ENCODE measurements around the gene GOLT1A. TPM values are rescaled to one million over a fixed set of nuclear protein-coding genes. Genes with fewer than 3 reads are reported as not detected.

Gene GOLT1A
- total RNA-seq, 1 donor from 2014 or later, result 22.4 TPM

GRCh38 chr1:204204944-204205343 is 8.8 kb downstream of the GOLT1A start:
- H3K4me1 ChIP-seq, result no peaks in the 10 kb centered on the region
- intact Hi-C loops (cut with DNase I), result no loop called here
- H3K27ac ChIP-seq, result no peak overlapping the region
- H3K9me3 ChIP-seq, result no peaks in the 10 kb centered on the region
- TF ChIP-seq CTCF (IDR thresholded peaks at IDR 0.05), result no peak
- DNase-seq, result no peak
- no peak for ATAC-seq
- H3K4me3 ChIP-seq, result no peak overlapping the region
- no peaks in the 10 kb centered on the region for H3K27me3 ChIP-seq
- H3K36me3 ChIP-seq, result no peaks in the 10 kb centered on the region

- Histone ChIP-seq H3K27me3 (no peaks in the 10 kb centered on the region), H3K27ac (no peak overlapping the region), H3K4me1 (no peaks in the 10 kb centered on the region), H3K9me3 (no peaks in the 10 kb centered on the region), H3K4me3 (no peak overlapping the region), H3K36me3 (no peaks in the 10 kb centered on the region)
- no peak for DNase-seq
- no peak for TF ChIP-seq CTCF (IDR thresholded peaks at IDR 0.05)
- ATAC-seq, result no peak
- intact Hi-C loops (cut with DNase I), result no loop called here
Observed at GRCh38 chr1:204203206-204203767, 10.5 kb downstream of the GOLT1A start.

- intact Hi-C loops (cut with DNase I), result no loop called here
- no peak overlapping the region for H3K4me3 ChIP-seq
- no peak for TF ChIP-seq CTCF (IDR thresholded peaks at IDR 0.05)
- H3K27me3 ChIP-seq, result no peaks in the 10 kb centered on the region
- no peaks in the 10 kb centered on the region for H3K36me3 ChIP-seq
- no peaks in the 10 kb centered on the region for H3K9me3 ChIP-seq
- no peak for DNase-seq
- no peaks in the 10 kb centered on the region for H3K4me1 ChIP-seq
- H3K27ac ChIP-seq, result no peak overlapping the region
- ATAC-seq, result no peak
Observed at GRCh38 chr1:204202481-204202880, 11.3 kb downstream of the GOLT1A start.

- intact Hi-C loops (cut with DNase I), result no loop called here
Observed at GRCh38 chr1:204201348-204202040, 12.3 kb downstream of the GOLT1A start.

GRCh38 chr1:204199579-204199978 is 14.2 kb downstream of the GOLT1A start:
- no peaks in the 10 kb centered on the region for H3K9me3 ChIP-seq
- no peaks in the 10 kb centered on the region for H3K4me1 ChIP-seq
- no peak overlapping the region for H3K4me3 ChIP-seq
- H3K27me3 ChIP-seq, result peaks cover 4% of the 10 kb centered on the region
- no peak overlapping the region for H3K27ac ChIP-seq
- DNase-seq (no peak), ATAC-seq (no peak)
- TF ChIP-seq CTCF (IDR thresholded peaks at IDR 0.05), result no peak
- intact Hi-C loops (cut with DNase I), result no loop called here
- no peaks in the 10 kb centered on the region for H3K36me3 ChIP-seq

More at GRCh38 chr1:204201348-204202040, 12.3 kb downstream of the GOLT1A start:
- Histone ChIP-seq H3K36me3 (no peaks in the 10 kb centered on the region), H3K9me3 (no peaks in the 10 kb centered on the region), H3K27me3 (no peaks in the 10 kb centered on the region), H3K4me3 (no peak overlapping the region), H3K4me1 (no peaks in the 10 kb centered on the region), H3K27ac (no peak overlapping the region)
- no peak for TF ChIP-seq CTCF (IDR thresholded peaks at IDR 0.05)
- no peak for DNase-seq
- no peak for ATAC-seq
